Gastrocnemius medialis (tissue), 4 donors: Measurements from ENCODE around the gene MDFIC. TPM values are rescaled to one million over a fixed set of nuclear protein-coding genes. Genes with fewer than 3 reads are reported as not detected.
A peak's percentile ranks its signal among the peaks of the same experiment; 100 is the strongest.

ENCODE experiments used
- ATAC-seq, 2 donors: fragments of 150-250 bp; one replicate each; pipeline ENCODE4 v1.9.1; 2016
- DNase-seq, 2 donors: peaks; one replicate each; pipeline ENCODE4 v3.0.0-alpha.2; 2019
- H3K27ac ChIP-seq, 4 donors: fragments of 200-600 bp; sonication (generic); 1 replicate in 1 of 4; 2 replicates in 3 of 4; pipeline ENCODE4 v1.5.1; 2016 to 2018; ENCODE audit warnings: mild to moderate bottlenecking in 2 of 4, moderate library complexity in 1 of 4
- H3K27me3 ChIP-seq, 3 donors: fragments of 200-600 bp; sonication (generic) in 2 of 3; 1 replicate in 1 of 3; 2 replicates in 2 of 3; pipeline versions ENCODE4 v1.5.1 to v1.6.0; 2016 to 2019; ENCODE audit warnings: mild to moderate bottlenecking in 1 of 3, moderate library complexity in 1 of 3
- H3K36me3 ChIP-seq, 2 donors: fragments of 200-600 bp; sonication (generic) in 1 of 2; one replicate each; pipeline ENCODE4 v1.5.1; 2017 to 2018
- H3K4me1 ChIP-seq, 2 donors: fragments of 200-600 bp; sonication (generic) in 1 of 2; one replicate each; pipeline ENCODE4 v1.5.1; 2016 to 2017; ENCODE audit warnings: mild to moderate bottlenecking in 2 of 2
- H3K4me3 ChIP-seq, 4 donors: fragments of 200-600 bp; sonication (generic) in 3 of 4; 1 replicate in 1 of 4; 2 replicates in 3 of 4; pipeline ENCODE4 v1.5.1; 2016 to 2019; ENCODE audit warnings: mild to moderate bottlenecking in 2 of 4
- H3K9me3 ChIP-seq, 3 donors: fragments of 200-600 bp; sonication (generic) in 2 of 3; 1 replicate in 1 of 3; 2 replicates in 2 of 3; pipeline ENCODE4 v1.5.1; 2016 to 2019
- CTCF ChIP-seq, 5 experiments: fragments of 450-650 bp in 3 of 5; fragments of 200-600 bp in 2 of 5; sonication (generic) in 2 of 5; IDR thresholded peaks in 4 of 5; conservative IDR thresholded peaks in 1 of 5; 1 replicate in 4 of 5; 2 replicates in 1 of 5; pipeline ENCODE4 v1.5.1; 2016 to 2019; ENCODE audit warnings: antibody characterized with exemption in 5 of 5, mild to moderate bottlenecking in 3 of 5, moderate library complexity in 3 of 5
- POLR2A ChIP-seq, 2 donors: fragments of 450-650 bp; IDR thresholded peaks; one replicate each; pipeline ENCODE4 v1.6.1; 2017; ENCODE audit warnings: antibody characterized with exemption in 2 of 2, mild to moderate bottlenecking in 2 of 2, moderate library complexity in 2 of 2
- in situ Hi-C, 4 donors: fragments of 200-750 bp; cut with MboI; loops; one replicate each; pipeline versions ENCODE4 v1.15.0 to v1.8.0; 2017; ENCODE audit warnings: low sequenced_read_pairs in 4 of 4
- intact Hi-C: fragments of 100-400 bp; cut with DNase I; formaldehyde crosslinking; loops from one replicate; pipeline ENCODE4 v1.15.1; 2023; ENCODE audit warnings: low total_unique reads
- total RNA-seq, 4 donors: library from RNA; depleted of rRNA; stranded (reverse); fragments of >200 nt; gene quantifications; one replicate each; pipeline versions ENCODE4 v1.1.0 to v1.2.3, GENCODE V29; 2016

MDFIC gene
- total RNA-seq, 4 donors from 2014 or later = 6.3 to 11.6 (median 10.6) TPM

DNA sequence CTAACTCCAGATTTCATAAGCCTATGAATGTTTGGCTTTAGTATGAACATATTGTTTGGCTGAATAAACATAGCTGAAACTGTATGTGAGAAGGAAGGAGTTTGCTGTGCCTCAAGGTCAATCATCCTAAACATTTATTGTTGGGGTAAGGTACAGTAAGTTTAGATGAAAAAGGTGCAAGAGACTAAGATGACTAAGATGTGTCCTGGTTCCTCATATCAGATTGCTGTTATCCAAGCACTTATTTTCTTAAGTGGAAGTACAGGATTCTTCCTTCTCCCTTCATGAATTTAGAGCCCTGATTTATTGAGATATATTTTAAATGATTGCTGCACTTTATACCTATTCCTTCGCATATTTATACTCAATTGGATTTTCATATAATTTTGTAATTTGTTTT is 12.2 kb downstream of the MDFIC start:
- intact Hi-C loops = no loop called here
- Histone ChIP-seq H3K27ac (no peak overlapping the region), H3K9me3 (no peaks in the 10 kb centered on the region), H3K36me3 (no peaks in the 10 kb centered on the region), H3K27me3 (no peaks in the 10 kb centered on the region), H3K4me1 (peaks cover 13 to 31% of the 10 kb centered on the region in 2 donors), H3K4me3 (no peak overlapping the region)
- ATAC-seq (no peak), DNase-seq (no peak)
- in situ Hi-C loops = no loop called here
- TF ChIP-seq CTCF (IDR thresholded peaks at IDR 0.05 in 4 of 5, conservative IDR thresholded peaks at IDR 0.05 in 1 of 5) (no peak), POLR2A (IDR thresholded peaks at IDR 0.05) (no peak)

- TF ChIP-seq CTCF (IDR thresholded peaks at IDR 0.05 in 4 of 5, conservative IDR thresholded peaks at IDR 0.05 in 1 of 5) = no peak
- no peak for TF ChIP-seq POLR2A (IDR thresholded peaks at IDR 0.05)
- Histone ChIP-seq H3K27ac (no peak overlapping the region), H3K4me3 (no peak overlapping the region), H3K4me1 (peaks cover 13 to 31% of the 10 kb centered on the region in 2 donors), H3K36me3 (no peaks in the 10 kb centered on the region), H3K27me3 (no peaks in the 10 kb centered on the region), H3K9me3 (no peaks in the 10 kb centered on the region)
- no peak for DNase-seq
- intact Hi-C loops (no loop called here), in situ Hi-C loops (no loop called here)
- no peak for ATAC-seq
Measured at GRCh38 chr7:114934713-114935112, 12.8 kb downstream of the MDFIC start.

- Histone ChIP-seq H3K4me1 (peaks cover 9 to 23% of the 10 kb centered on the region in 2 donors), H3K27me3 (no peaks in the 10 kb centered on the region), H3K27ac (no peak overlapping the region), H3K9me3 (no peaks in the 10 kb centered on the region), H3K36me3 (no peaks in the 10 kb centered on the region), H3K4me3 (no peak overlapping the region)
- in situ Hi-C loops = no loop called here
- ATAC-seq = no peak
- DNase-seq = no peak
- intact Hi-C loops = no loop called here
- no peak for TF ChIP-seq CTCF (IDR thresholded peaks at IDR 0.05 in 4 of 5, conservative IDR thresholded peaks at IDR 0.05 in 1 of 5)
- TF ChIP-seq POLR2A (IDR thresholded peaks at IDR 0.05) = no peak
Measured at GRCh38 chr7:114936471-114936870, 14.6 kb downstream of the MDFIC start.

DNA sequence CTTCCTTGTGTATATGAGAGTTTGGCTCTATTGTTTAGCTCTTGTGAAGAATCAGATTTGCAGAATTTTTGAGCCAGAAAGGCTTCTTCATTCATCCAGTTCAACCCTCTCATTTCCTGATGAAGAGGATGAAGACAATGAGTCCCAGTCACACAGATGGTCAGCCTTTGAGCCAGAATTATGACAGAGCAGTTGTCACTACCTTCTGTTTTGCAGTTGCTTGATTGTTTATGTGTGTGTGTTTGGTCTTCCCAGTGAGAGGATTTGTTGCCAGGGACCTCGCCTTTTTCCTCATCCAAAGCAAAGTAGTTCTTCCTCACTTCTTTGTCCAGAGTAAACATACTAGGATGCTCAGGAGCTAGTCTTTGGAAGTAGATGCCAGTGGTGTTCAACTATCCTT is 15.6 kb downstream of the MDFIC start:
- Histone ChIP-seq H3K4me3 (no peak overlapping the region), H3K36me3 (no peaks in the 10 kb centered on the region), H3K27ac (no peak overlapping the region), H3K4me1 (peaks cover 9 to 23% of the 10 kb centered on the region in 2 donors), H3K9me3 (no peaks in the 10 kb centered on the region), H3K27me3 (no peaks in the 10 kb centered on the region)
- intact Hi-C loops (no loop called here), in situ Hi-C loops (no loop called here)
- no peak for DNase-seq
- ATAC-seq = peak; percentile 62
- TF ChIP-seq POLR2A (IDR thresholded peaks at IDR 0.05) = no peak
- no peak for TF ChIP-seq CTCF (IDR thresholded peaks at IDR 0.05 in 4 of 5, conservative IDR thresholded peaks at IDR 0.05 in 1 of 5)

DNA sequence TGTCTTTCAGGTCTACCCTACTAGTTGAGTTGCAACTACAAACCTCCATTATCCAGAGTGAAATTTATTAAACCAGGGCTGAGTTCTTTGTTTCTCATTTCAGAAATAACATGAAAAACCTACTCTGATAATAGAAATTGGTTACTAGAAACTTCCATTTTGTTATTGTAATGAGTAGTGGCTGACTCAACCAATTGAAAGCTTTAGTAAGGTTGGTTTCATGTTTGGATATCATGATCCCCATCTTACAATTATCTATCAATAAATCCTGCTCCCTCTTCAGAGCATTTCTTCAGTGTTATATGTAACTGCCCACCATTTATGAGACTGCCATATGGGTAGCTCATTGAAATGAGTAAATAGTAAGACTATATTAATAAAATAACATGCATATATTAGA is 16.9 kb downstream of the MDFIC start:
- DNase-seq (no peak), ATAC-seq (no peak)
- intact Hi-C loops (no loop called here), in situ Hi-C loops (no loop called here)
- no peak overlapping the region for H3K27ac ChIP-seq
- H3K9me3 ChIP-seq = no peaks in the 10 kb centered on the region
- no peaks in the 10 kb centered on the region for H3K36me3 ChIP-seq
- no peak overlapping the region for H3K4me3 ChIP-seq
- TF ChIP-seq CTCF (IDR thresholded peaks at IDR 0.05 in 4 of 5, conservative IDR thresholded peaks at IDR 0.05 in 1 of 5) (no peak), POLR2A (IDR thresholded peaks at IDR 0.05) (no peak)
- no peaks in the 10 kb centered on the region for H3K27me3 ChIP-seq
- H3K4me1 ChIP-seq = peaks cover 9 to 23% of the 10 kb centered on the region in 2 donors
